GM12891 (cell line): ENCODE measurements around the gene ZDHHC5.

Experiments
- POLR2A ChIP-seq: IDR thresholded peaks from 2 replicates; pipeline ENCODE4 v1.6.1; 2011; ENCODE audit warnings: low read depth, low read length, control low read depth
- SPI1 ChIP-seq: IDR thresholded peaks from 2 replicates; pipeline ENCODE4 v1.6.1; 2011; ENCODE audit warnings: low read depth, low read length, control low read depth
- TAF1 ChIP-seq: IDR thresholded peaks from 2 replicates; pipeline ENCODE4 v1.6.1; 2011; ENCODE audit warnings: low read depth, low read length, control low read depth

GRCh38 chr11:57746920-57747319 lies 79.0 kb downstream of the ZDHHC5 start:
- TF ChIP-seq POLR2A: no peak
- no peak for TF ChIP-seq TAF1
- no peak for TF ChIP-seq SPI1
